HepG2 (cell line): Measurements from ENCODE around the gene KLF5. TPM values are rescaled to one million over a fixed set of nuclear protein-coding genes. Genes with fewer than 3 reads are reported as not detected.

Source experiments
- GABPB1 ChIP-seq: IDR thresholded peaks from 2 replicates; pipeline ENCODE4 v1.6.1; 2016; ENCODE audit warnings: mild to moderate bottlenecking, missing genetic modification reagents, moderate library complexity, missing compliant biosample characterization
- HDAC1 ChIP-seq: sonication (generic); formaldehyde crosslinking; IDR thresholded peaks from 2 replicates; pipeline ENCODE4 v1.5.1; 2020; ENCODE audit warnings: mild to moderate bottlenecking, missing genetic modification reagents
- MAX ChIP-seq: IDR thresholded peaks from 2 replicates; pipeline ENCODE4 v1.6.1; 2012; ENCODE audit warnings: inconsistent platforms
- MYC ChIP-seq: sonication (generic); formaldehyde crosslinking; IDR thresholded peaks from 2 replicates; pipeline ENCODE4 v1.9.0; 2021; ENCODE audit warnings: missing genetic modification reagents, borderline replicate concordance
- NFKB2 ChIP-seq: sonication (generic); formaldehyde crosslinking; IDR thresholded peaks from 2 replicates; pipeline ENCODE4 v1.4.0; 2020; ENCODE audit warnings: missing genetic modification reagents, borderline replicate concordance
- NR2F6 ChIP-seq, 2 experiments: IDR thresholded peaks; 2 replicates each; pipeline ENCODE4 v1.6.1; 2016; ENCODE audit warnings: antibody characterized with exemption in 1 of 2, mild to moderate bottlenecking in 1 of 2
- PCBP1 ChIP-seq: fragments of 200-400 bp; formaldehyde crosslinking; IDR thresholded peaks from 2 replicates; pipeline ENCODE4 v1.6.1; 2017; ENCODE audit warnings: mild to moderate bottlenecking, low read depth, low read length, borderline replicate concordance
- RBFOX2 ChIP-seq: fragments of 200-400 bp; formaldehyde crosslinking; IDR thresholded peaks from 2 replicates; pipeline ENCODE4 v1.6.1; 2017; ENCODE audit warnings: low read depth, mild to moderate bottlenecking, low read length
- SNAPC2 ChIP-seq: sonication (generic); formaldehyde crosslinking; IDR thresholded peaks from 2 replicates; pipeline ENCODE4 v1.8.1; 2022; ENCODE audit warnings: mild to moderate bottlenecking, missing genetic modification reagents
- TAF1 ChIP-seq: sonication (generic); formaldehyde crosslinking; IDR thresholded peaks from 2 replicates; pipeline ENCODE4 v1.4.0; 2020; ENCODE audit warnings: missing genetic modification reagents
- XBP1 ChIP-seq: sonication (generic); formaldehyde crosslinking; IDR thresholded peaks from 2 replicates; pipeline ENCODE4 v1.5.0; 2020; ENCODE audit warnings: missing genetic modification reagents
- ZBTB7B ChIP-seq: sonication (generic); formaldehyde crosslinking; IDR thresholded peaks from 2 replicates; pipeline ENCODE4 v1.4.0; 2020; ENCODE audit warnings: missing genetic modification reagents
- ZFP82 ChIP-seq: sonication (generic); formaldehyde crosslinking; IDR thresholded peaks from 2 replicates; pipeline ENCODE4 v1.5.1; 2020; ENCODE audit warnings: mild to moderate bottlenecking, missing genetic modification reagents, borderline replicate concordance
- ZNF225 ChIP-seq: sonication (generic); formaldehyde crosslinking; IDR thresholded peaks from 2 replicates; pipeline ENCODE4 v1.4.0; 2020; ENCODE audit warnings: mild to moderate bottlenecking, missing genetic modification reagents
- ZNF235 ChIP-seq: sonication (generic); formaldehyde crosslinking; IDR thresholded peaks from 2 replicates; pipeline ENCODE4 v1.8.1; 2023; ENCODE audit warnings: mild to moderate bottlenecking, missing genetic modification reagents, borderline replicate concordance
- ZNF44 ChIP-seq: sonication (generic); formaldehyde crosslinking; IDR thresholded peaks from 2 replicates; pipeline ENCODE4 v1.5.1; 2020; ENCODE audit warnings: mild to moderate bottlenecking, missing genetic modification reagents
- ZNF468 ChIP-seq: sonication (generic); formaldehyde crosslinking; IDR thresholded peaks from 2 replicates; pipeline ENCODE4 v1.8.0; 2022; ENCODE audit warnings: mild to moderate bottlenecking, moderate library complexity, missing genetic modification reagents
- ZNF614 ChIP-seq: IDR thresholded peaks from 2 replicates; pipeline ENCODE4 v1.6.1; 2018; ENCODE audit warnings: missing biosample characterization, missing genetic modification reagents, inconsistent platforms, borderline replicate concordance
- ZNF639 ChIP-seq: conservative IDR thresholded peaks from 2 replicates; pipeline ENCODE4 v1.6.1; 2018; ENCODE audit warnings: missing genetic modification reagents
- ZNF678 ChIP-seq: sonication (generic); formaldehyde crosslinking; IDR thresholded peaks from 2 replicates; pipeline ENCODE4 v1.4.0; 2020; ENCODE audit warnings: mild to moderate bottlenecking, missing genetic modification reagents
- ZNF768 ChIP-seq: sonication (generic); formaldehyde crosslinking; IDR thresholded peaks from 2 replicates; pipeline ENCODE4 v1.4.0; 2020; ENCODE audit warnings: missing genetic modification reagents
- ZNF784 ChIP-seq: sonication (generic); formaldehyde crosslinking; IDR thresholded peaks from 2 replicates; pipeline ENCODE4 v1.5.1; 2020; ENCODE audit warnings: missing genetic modification reagents, mild to moderate bottlenecking, borderline replicate concordance
- polyA plus RNA-seq, 8 experiments: library from polyadenylated mRNA; depleted of rRNA in 3 of 8; stranded (reverse) in 7 of 8; unstranded in 1 of 8; fragments of >200 nt; fragmentation: Illumina TruSeq in 4 of 8; extraction: Trizol in 4 of 8; gene quantifications; 2 replicates each; pipeline versions ENCODE4 v1.2.1 to v1.2.3, GENCODE V29; 2011 to 2016; ENCODE audit warnings: low read depth in 4 of 8, missing spikeins in 1 of 8, mixed read lengths in 1 of 8; ENCODE audit not compliant: insufficient read depth in 1 of 8
- total RNA-seq, 5 experiments: library from RNA; depleted of rRNA; stranded (reverse); fragments of >200 nt; fragmentation: Illumina TruSeq; extraction: Trizol; gene quantifications; 2 replicates each; pipeline ENCODE4 v1.2.3, GENCODE V29; 2016; ENCODE audit warnings: low read depth in 1 of 5
- TF ChIP-seq, protein P1 (sequence below): sonication (generic); formaldehyde crosslinking; IDR thresholded peaks from 2 replicates; pipeline ENCODE4 v1.8.0; 2022; ENCODE audit warnings: mild to moderate bottlenecking, missing genetic modification reagents, borderline replicate concordance
- TF ChIP-seq, protein P2 (sequence below): sonication (generic); formaldehyde crosslinking; IDR thresholded peaks from 2 replicates; pipeline ENCODE4 v1.8.1; 2023; ENCODE audit warnings: mild to moderate bottlenecking, missing genetic modification reagents

The KLF5 gene
- total and polyA plus RNA-seq, 2 of the 13 experiments (the other 11 are each of a cell fraction or from before 2014, with no cell fraction given) = 1.7 to 9.2 TPM

- TF ChIP-seq ZNF235 (CRISPR knock-in tag) (no peak), ZNF44 (CRISPR knock-in tag) (no peak), ZNF784 (CRISPR knock-in tag) (peak; percentile 64; the same call in 1 of the 2 replicates), ZNF468 (CRISPR knock-in tag) (0 out of 2 replicates have a peak, but pooled peaks have one; percentile 28), ZNF678 (CRISPR knock-in tag) (no peak), ZBTB7B (CRISPR knock-in tag) (no peak), MAX (peak; percentile 92), GABPB1 (CRISPR knock-in tag) (peak; percentile 68), ZNF225 (peak; percentile 80; the same call in 1 of the 2 replicates), NFKB2 (peak; percentile 85; the same call in 1 of the 2 replicates), ZNF614 (CRISPR knock-in tag) (no peak), PCBP1 (no peak), NR2F6 (IDR thresholded peaks at IDR 0.05) (no peak), NR2F6 (CRISPR knock-in tag; IDR thresholded peaks at IDR 0.05) (0 out of 2 replicates have a peak, but pooled peaks have one; percentile 34), SNAPC2 (CRISPR knock-in tag) (no peak), ZNF768 (peak; percentile 39; the same call in 1 of the 2 replicates), ZNF639 (0 out of 2 replicates have a peak, but pooled peaks have one; percentile 21), MYC (CRISPR knock-in tag) (peak; percentile 55; the same call in 1 of the 2 replicates), RBFOX2 (peak; percentile 70), XBP1 (0 out of 2 replicates have a peak, but pooled peaks have one; percentile 63), TAF1 (CRISPR knock-in tag) (peak; percentile 67), HDAC1 (CRISPR knock-in tag) (peak; percentile 73; the same call in 1 of the 2 replicates), ZFP82 (CRISPR knock-in tag) (0 out of 2 replicates have a peak, but pooled peaks have one; percentile 51)
- TF ChIP-seq, protein P1, sequence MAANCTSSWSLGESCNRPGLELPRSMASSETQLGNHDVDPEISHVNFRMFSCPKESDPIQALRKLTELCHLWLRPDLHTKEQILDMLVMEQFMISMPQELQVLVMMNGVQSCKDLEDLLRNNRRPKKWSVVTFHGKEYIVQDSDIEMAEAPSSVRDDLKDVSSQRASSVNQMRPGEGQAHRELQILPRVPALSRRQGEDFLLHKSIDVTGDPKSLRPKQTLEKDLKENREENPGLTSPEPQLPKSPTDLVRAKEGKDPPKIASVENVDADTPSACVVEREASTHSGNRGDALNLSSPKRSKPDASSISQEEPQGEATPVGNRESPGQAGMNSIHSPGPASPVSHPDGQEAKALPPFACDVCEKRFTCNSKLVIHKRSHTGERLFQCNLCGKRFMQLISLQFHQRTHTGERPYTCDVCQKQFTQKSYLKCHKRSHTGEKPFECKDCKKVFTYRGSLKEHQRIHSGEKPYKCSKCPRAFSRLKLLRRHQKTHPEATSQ (CRISPR knock-in tag) = peak; percentile 68; the same call in 1 of the 2 replicates
- TF ChIP-seq, protein P2, sequence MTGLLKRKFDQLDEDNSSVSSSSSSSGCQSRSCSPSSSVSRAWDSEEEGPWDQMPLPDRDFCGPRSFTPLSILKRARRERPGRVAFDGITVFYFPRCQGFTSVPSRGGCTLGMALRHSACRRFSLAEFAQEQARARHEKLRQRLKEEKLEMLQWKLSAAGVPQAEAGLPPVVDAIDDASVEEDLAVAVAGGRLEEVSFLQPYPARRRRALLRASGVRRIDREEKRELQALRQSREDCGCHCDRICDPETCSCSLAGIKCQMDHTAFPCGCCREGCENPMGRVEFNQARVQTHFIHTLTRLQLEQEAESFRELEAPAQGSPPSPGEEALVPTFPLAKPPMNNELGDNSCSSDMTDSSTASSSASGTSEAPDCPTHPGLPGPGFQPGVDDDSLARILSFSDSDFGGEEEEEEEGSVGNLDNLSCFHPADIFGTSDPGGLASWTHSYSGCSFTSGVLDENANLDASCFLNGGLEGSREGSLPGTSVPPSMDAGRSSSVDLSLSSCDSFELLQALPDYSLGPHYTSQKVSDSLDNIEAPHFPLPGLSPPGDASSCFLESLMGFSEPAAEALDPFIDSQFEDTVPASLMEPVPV = peak; percentile 76; the same call in 1 of the 2 replicates
These were observed at the start of gene KLF5 (continued) for GRCh38 chr13:73058736-73059459.
